ENCODE data around the gene MAPK8IP1. TPM values are rescaled to one million over a fixed set of nuclear protein-coding genes. Genes with fewer than 3 reads are reported as not detected.

MAPK8IP1 gene
- total RNA-seq, 1 donor from 2014 or later, result 13.2 TPM

DNA sequence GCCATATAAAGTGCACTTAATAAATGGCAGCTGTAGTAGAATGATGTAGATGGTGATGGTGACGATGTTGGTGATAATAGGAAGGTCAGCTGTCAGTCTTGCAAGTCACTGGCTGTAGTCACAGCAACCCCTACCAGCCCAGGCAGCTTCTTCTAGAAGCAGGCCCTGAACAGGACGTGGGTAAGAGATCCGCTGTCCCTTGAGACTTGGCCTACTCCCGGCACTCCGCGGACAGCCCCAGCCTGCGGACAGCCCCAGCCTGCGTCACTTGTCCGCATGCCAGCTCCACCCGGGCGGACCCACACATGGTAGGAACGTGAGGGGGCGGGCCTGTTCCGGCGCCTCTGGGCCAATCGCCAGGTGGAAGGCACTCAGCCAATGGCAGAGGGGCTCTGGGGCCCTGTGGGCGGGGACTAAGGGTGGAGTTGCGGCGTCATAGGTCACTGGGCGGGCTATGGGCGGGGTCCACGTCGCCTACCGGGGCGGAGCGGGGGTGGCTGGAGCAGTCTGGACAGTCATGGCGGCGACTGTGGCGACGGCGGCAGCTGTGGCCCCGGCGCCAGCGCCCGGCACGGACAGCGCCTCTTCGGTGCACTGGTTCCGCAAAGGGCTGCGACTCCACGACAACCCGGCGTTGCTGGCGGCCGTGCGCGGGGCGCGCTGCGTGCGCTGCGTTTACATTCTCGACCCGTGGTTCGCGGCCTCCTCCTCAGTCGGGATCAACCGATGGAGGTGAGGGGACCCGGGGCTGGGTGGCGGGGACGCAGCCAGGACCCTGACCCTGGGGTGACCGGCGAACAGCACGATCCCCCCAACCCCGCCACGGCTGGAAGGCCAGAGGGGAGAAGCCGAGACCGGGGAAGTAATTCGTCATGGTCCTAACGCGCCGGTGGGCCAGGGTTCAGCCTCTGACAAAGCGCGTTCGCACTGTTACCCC, 38.2 kb upstream of the MAPK8IP1 start, which contains the start of gene CRY2:
Gene CRY2 (plus strand): TSS at position 502 of the 937 bp plus-strand sequence. CDS start 16 bp downstream, at position 518.
- Histone ChIP-seq H3K4me3 (ENCODE audit: low read depth, low read length) (peak within 1 kb of the TSS; percentile 95), H3K36me3 (ENCODE audit: control insufficient read depth, insufficient read depth, low read length) (no peaks in the 10 kb centered on the region), H3K27me3 (ENCODE audit: control insufficient read depth, insufficient read depth, low read length) (peaks cover 3% of the 10 kb centered on the region)
- TF ChIP-seq, protein P1, sequence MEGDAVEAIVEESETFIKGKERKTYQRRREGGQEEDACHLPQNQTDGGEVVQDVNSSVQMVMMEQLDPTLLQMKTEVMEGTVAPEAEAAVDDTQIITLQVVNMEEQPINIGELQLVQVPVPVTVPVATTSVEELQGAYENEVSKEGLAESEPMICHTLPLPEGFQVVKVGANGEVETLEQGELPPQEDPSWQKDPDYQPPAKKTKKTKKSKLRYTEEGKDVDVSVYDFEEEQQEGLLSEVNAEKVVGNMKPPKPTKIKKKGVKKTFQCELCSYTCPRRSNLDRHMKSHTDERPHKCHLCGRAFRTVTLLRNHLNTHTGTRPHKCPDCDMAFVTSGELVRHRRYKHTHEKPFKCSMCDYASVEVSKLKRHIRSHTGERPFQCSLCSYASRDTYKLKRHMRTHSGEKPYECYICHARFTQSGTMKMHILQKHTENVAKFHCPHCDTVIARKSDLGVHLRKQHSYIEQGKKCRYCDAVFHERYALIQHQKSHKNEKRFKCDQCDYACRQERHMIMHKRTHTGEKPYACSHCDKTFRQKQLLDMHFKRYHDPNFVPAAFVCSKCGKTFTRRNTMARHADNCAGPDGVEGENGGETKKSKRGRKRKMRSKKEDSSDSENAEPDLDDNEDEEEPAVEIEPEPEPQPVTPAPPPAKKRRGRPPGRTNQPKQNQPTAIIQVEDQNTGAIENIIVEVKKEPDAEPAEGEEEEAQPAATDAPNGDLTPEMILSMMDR (IDR thresholded peaks at IDR 0.05; ENCODE audit: insufficient read depth, low read length, poor library complexity, severe bottlenecking), result no peak
- peak; percentile 77 for DNase-seq (ENCODE audit: low read depth)

DNA sequence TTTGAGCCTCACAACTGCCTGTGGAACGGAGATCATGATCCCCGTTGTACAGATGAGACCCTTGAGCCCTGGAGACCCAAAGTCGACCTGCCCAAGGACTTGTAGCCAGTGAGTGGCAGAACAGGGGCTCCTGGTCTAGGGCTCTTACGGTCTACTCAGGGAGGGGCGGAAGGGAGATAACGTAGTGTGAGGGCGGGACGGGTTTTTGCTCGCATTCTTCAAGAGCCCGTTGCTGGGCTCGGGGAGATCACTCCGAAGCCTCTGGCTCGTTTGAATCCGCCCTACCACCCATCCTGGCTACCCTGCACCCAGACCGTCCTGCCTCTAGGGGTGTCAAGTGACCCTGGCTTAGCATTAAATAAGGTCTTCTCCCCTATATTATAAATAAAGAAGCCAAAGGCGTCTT, 37.5 kb upstream of the MAPK8IP1 start:
- Histone ChIP-seq H3K27me3 (ENCODE audit: control insufficient read depth, insufficient read depth, low read length) (peaks cover 3% of the 10 kb centered on the region), H3K36me3 (ENCODE audit: control insufficient read depth, insufficient read depth, low read length) (no peaks in the 10 kb centered on the region), H3K4me3 (ENCODE audit: low read depth, low read length) (peak overlapping the region; percentile 95)
- DNase-seq (ENCODE audit: low read depth), result no peak
- TF ChIP-seq, protein P1 (IDR thresholded peaks at IDR 0.05; ENCODE audit: insufficient read depth, low read length, poor library complexity, severe bottlenecking), result peak; percentile 5

DNA sequence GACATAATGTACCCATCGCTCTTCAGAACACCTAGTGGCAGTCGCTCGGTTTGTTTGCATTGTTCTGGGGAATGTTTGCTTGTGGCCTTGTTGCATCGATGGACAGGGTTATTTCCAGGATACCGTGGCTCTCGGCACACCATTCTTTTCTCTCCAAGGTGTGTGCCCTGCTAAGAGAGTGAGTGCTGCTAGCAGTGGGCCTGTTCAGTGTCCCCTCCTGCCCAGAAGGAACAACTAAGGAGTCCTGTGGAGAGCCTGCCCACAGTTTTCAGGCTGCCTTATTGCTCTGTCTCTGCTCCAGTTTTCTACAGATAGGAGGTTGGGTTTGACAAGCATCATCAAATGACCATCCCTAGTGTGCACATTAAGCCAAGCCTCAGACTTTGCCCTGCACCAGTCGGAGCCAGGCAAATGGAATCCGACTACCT, 36.8 kb upstream of the MAPK8IP1 start:
- Histone ChIP-seq H3K27me3 (ENCODE audit: control insufficient read depth, insufficient read depth, low read length) (peaks cover 3% of the 10 kb centered on the region), H3K36me3 (ENCODE audit: control insufficient read depth, insufficient read depth, low read length) (no peaks in the 10 kb centered on the region), H3K4me3 (ENCODE audit: low read depth, low read length) (no peak overlapping the region)
- TF ChIP-seq, protein P1 (IDR thresholded peaks at IDR 0.05; ENCODE audit: insufficient read depth, low read length, poor library complexity, severe bottlenecking), result no peak
- no peak for DNase-seq (ENCODE audit: low read depth)

DNA sequence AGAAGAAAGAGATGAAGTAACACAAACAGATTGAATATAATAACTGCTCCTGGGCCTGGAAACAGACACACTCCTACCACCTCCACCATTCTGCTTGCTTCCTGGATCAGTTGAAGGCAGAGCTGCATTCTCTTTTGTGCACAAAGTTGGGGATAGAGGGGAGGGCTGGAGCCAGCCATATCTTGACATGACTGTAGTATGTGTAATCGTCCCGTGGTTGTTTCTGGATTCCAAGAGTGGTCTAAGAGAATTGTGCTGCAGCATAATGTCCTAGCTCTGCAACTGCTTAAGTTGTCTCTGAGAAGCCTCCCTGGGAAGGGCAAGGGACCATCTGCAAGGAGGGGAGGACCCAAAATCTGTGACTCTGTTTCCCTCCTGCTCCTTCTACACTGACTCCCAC, 35.0 kb upstream of the MAPK8IP1 start:
- H3K4me3 ChIP-seq (ENCODE audit: low read depth, low read length), result no peak overlapping the region
- H3K36me3 ChIP-seq (ENCODE audit: control insufficient read depth, insufficient read depth, low read length), result no peaks in the 10 kb centered on the region
- TF ChIP-seq, protein P1 (IDR thresholded peaks at IDR 0.05; ENCODE audit: insufficient read depth, low read length, poor library complexity, severe bottlenecking), result no peak
- H3K27me3 ChIP-seq (ENCODE audit: control insufficient read depth, insufficient read depth, low read length), result peaks cover 3% of the 10 kb centered on the region
- no peak for DNase-seq (ENCODE audit: low read depth)

DNA sequence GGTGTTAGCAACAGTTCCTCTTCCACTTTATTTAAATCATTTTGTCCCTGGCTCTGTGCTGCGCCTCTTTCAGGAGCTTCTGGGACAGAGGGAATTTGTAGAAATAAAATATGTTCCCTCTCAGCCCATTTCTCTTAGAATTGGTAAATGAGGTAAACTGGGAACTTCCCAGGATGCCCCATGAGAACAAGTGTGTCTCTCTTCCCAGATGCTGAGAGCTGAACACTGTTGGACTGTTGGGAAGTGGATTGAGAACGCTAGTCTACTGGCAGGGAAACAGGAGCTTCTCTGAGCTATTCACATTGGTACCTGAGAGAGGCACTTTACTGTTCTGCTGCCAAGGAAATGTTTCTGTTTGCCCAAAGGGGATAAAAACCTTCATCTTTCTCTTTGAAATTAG, 34.2 kb upstream of the MAPK8IP1 start:
- Histone ChIP-seq H3K4me3 (ENCODE audit: low read depth, low read length) (no peak overlapping the region), H3K36me3 (ENCODE audit: control insufficient read depth, insufficient read depth, low read length) (no peaks in the 10 kb centered on the region), H3K27me3 (ENCODE audit: control insufficient read depth, insufficient read depth, low read length) (no peaks in the 10 kb centered on the region)
- DNase-seq (ENCODE audit: low read depth), result no peak
- TF ChIP-seq, protein P1 (IDR thresholded peaks at IDR 0.05; ENCODE audit: insufficient read depth, low read length, poor library complexity, severe bottlenecking), result no peak
